Measurements from ENCODE around the gene PLIN5.

PLIN5 gene

DNA sequence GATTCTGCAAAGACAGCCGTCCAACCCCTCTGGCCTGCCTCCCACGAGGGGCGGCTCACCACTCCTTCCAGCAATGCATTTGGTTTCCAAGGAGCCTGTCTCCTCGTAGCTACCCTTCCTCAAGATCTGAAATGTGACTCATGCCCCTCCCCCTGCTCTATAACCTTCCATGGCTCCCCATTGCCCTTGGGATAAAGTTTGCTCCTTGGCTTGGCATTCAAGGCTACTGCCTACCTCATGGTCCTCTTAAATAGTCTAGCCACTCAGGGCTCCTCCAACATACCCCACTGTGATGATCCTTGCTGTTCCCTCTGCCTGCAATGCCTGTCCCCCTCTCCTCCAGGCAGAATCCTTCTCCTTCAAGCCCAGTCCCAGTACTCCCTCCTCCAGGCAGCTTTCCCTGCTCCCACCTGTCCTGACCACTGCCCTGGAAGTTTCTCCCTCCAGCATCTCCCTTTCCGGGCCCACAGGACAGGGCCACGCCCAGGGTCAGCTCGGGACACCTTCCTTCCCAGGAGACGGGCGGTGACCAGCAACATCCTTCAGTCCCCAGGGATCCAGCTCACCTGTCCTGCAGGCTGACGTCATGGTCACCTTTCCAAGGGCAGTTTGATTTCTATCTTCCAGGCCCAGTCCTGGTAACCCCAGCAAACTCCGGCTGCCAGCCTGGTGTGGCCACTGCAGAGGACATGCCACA lies 43.7 kb upstream of the PLIN5 start:
- Histone ChIP-seq H2AK5ac (ENCODE audit: low read length) (no peak overlapping the region), H3K4me1 (ENCODE audit: control insufficient read depth in 1 of 2, insufficient read depth in 2 of 2, low read length in 2 of 2) (peaks cover 9 to 11% of the 10 kb centered on the region in 2 experiments), H4K91ac (ENCODE audit: low read depth, low read length) (no peak overlapping the region), H3K27me3 (ENCODE audit: insufficient read depth, low read length) (peaks cover 27% of the 10 kb centered on the region), H2BK5ac (ENCODE audit: low read depth, low read length, poor library complexity) (no peak overlapping the region), H3K23ac (ENCODE audit: low read length) (no peak overlapping the region), H3K4me3 (ENCODE audit: low read depth, low read length) (no peak overlapping the region), H4K12ac (ENCODE audit: low read depth, low read length) (no peak overlapping the region), H3K27ac (ENCODE audit: low read depth, low read length) (no peak overlapping the region), H3K14ac (ENCODE audit: low read length) (no peak overlapping the region), H2BK120ac (ENCODE audit: insufficient read depth, low read length, poor library complexity) (no peak overlapping the region), H2BK12ac (ENCODE audit: low read length) (no peak overlapping the region), H3K4ac (ENCODE audit: low read depth, low read length) (no peak overlapping the region), H3K79me2 (ENCODE audit: control insufficient read depth, insufficient read depth, low read length, poor library complexity) (no peaks in the 10 kb centered on the region), H3K79me1 (ENCODE audit: low read length) (peaks cover 9% of the 10 kb centered on the region), H3K4me2 (ENCODE audit: low read length) (no peak overlapping the region), H4K8ac (ENCODE audit: low read depth, low read length) (no peak overlapping the region), H3K36me3 (ENCODE audit: control insufficient read depth in 1 of 2, insufficient read depth in 2 of 2, low read length in 2 of 2) (no peaks in the 10 kb centered on the region), H3K9ac (ENCODE audit: low read length) (no peak overlapping the region), H3K9me3 (ENCODE audit: insufficient read depth, low read depth, low read length) (no peaks in the 10 kb centered on the region), H3K18ac (ENCODE audit: low read length) (no peak overlapping the region), H2AFZ (ENCODE audit: insufficient read depth, low read length, poor library complexity) (no peak overlapping the region)
- no CpG with 5 or more reads among the region's 11 CpGs for WGBS (ENCODE audit: extremely low coverage, insufficient coverage, insufficient read length)
- peak in 1 of 2 donors; percentile 38 for DNase-seq

DNA sequence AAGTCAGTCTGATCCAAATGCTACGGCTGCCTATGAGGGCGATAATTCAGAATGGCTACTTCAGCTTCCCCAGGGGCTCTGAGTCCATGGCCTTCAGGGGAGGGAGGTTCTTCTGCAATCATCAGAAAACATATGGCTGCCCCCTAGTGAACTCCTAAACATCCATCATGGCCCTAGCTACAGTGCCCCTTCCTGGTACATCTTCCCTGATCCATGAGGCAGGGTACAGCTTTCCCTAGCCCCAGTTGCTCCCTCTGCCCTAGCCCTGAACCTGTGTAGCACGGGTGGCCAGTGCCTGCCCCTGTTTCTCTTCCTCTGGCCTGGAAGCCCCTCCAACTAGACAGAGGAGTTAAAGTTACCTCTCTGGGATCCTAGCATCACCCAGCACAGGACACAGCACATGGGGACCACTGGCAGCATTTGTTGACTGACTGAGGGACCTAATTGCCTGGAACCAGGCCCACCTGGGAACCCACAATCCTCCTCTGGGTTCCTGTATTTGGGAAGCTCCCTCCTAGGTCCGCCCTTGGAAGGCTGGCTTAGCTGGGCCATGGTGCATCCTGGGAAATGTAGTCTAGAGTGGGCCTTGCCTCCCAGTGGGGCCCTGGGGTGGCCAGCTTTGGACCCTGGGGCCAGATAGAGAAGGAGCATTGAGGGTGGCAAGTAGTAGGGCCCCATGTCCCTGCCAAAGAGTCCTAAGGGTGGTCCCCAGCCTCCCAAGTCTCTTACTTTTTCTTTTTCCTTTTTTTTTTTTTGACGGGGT lies 42.2 kb upstream of the PLIN5 start:
- H3K14ac ChIP-seq (ENCODE audit: low read length), result peak overlapping the region; percentile 11

DNA sequence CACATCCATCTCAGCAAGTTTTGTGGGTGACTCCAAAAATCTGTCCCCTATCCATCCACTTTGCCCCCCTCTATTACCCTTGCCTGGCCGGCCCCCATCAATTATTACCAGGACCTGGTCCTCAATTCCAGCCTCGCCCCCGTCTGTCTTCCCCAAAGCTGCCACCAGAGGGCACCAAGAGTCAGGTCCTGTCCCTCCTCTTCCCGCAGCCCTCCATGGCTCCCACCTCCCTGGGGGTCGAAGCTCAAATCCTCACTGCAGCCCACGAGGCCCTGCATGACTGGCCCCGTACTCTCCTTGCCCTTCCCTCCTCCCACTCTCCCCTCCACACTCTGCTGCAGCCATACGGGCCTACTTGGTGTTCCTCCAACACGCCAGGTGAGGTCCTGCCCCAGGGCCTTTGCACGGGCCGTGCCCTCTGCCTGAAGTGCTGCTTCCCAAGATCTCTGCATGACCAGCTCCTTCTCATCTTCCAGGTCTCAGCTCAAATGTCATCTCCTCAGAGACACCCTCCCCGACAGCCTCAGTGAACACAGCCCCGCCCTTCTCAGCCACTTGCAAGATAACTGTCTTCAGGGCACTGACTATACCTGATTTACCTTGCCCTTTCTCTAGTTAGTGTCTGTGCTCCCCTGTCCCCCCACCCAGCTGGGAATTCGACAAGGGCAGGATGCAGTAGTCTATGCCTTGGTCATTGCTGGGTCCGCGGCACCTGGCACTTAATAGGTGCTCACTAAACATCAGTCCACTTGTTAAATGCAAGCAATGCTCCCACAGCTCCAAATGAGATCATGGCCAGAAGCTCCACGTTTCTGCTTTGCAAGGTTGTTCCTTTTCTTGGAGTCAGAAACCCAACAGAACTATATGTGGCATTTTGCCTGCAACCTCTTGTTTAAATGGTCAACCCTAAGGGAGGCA lies 41.3 kb upstream of the PLIN5 start:
- DNase-seq, result peak; percentile 55 to 76
- Histone ChIP-seq H3K4ac (ENCODE audit: low read depth, low read length) (no peak overlapping the region), H4K8ac (ENCODE audit: low read depth, low read length) (no peak overlapping the region), H3K36me3 (ENCODE audit: control insufficient read depth in 1 of 2, insufficient read depth in 2 of 2, low read length in 2 of 2) (no peaks in the 10 kb centered on the region), H3K9me3 (ENCODE audit: insufficient read depth, low read depth, low read length) (no peaks in the 10 kb centered on the region), H3K18ac (ENCODE audit: low read length) (peak overlapping the region; percentile 47), H3K4me3 (ENCODE audit: low read depth, low read length) (no peak overlapping the region), H3K79me1 (ENCODE audit: low read length) (peaks cover 9% of the 10 kb centered on the region), H4K91ac (ENCODE audit: low read depth, low read length) (peak overlapping the region; percentile 67), H2AFZ (ENCODE audit: insufficient read depth, low read length, poor library complexity) (no peak overlapping the region), H3K4me1 (ENCODE audit: control insufficient read depth in 1 of 2, insufficient read depth in 2 of 2, low read length in 2 of 2) (peaks cover 9 to 11% of the 10 kb centered on the region in 2 experiments), H2BK120ac (ENCODE audit: insufficient read depth, low read length, poor library complexity) (peak overlapping the region; percentile 33), H3K9ac (ENCODE audit: low read length) (no peak overlapping the region), H2AK5ac (ENCODE audit: low read length) (no peak overlapping the region), H3K27ac (ENCODE audit: low read depth, low read length) (no peak overlapping the region), H3K23ac (ENCODE audit: low read length) (no peak overlapping the region), H2BK12ac (ENCODE audit: low read length) (no peak overlapping the region), H4K12ac (ENCODE audit: low read depth, low read length) (no peak overlapping the region), H3K4me2 (ENCODE audit: low read length) (no peak overlapping the region), H2BK5ac (ENCODE audit: low read depth, low read length, poor library complexity) (no peak overlapping the region), H3K14ac (ENCODE audit: low read length) (no peak overlapping the region), H3K27me3 (ENCODE audit: insufficient read depth, low read length) (peaks cover 21% of the 10 kb centered on the region), H3K79me2 (ENCODE audit: control insufficient read depth, insufficient read depth, low read length, poor library complexity) (no peaks in the 10 kb centered on the region)
- WGBS (ENCODE audit: extremely low coverage, insufficient coverage, insufficient read length), result no CpG with 5 or more reads among the region's 17 CpGs

More for the DNA sequence above, 42.2 kb upstream of the PLIN5 start:
- Histone ChIP-seq H4K8ac (ENCODE audit: low read depth, low read length) (peak overlapping the region; percentile 94), H4K91ac (ENCODE audit: low read depth, low read length) (peak overlapping the region; percentile 23), H3K4me2 (ENCODE audit: low read length) (no peak overlapping the region), H3K23ac (ENCODE audit: low read length) (no peak overlapping the region), H3K79me1 (ENCODE audit: low read length) (peaks cover 9% of the 10 kb centered on the region), H3K4me1 (ENCODE audit: control insufficient read depth in 1 of 2, insufficient read depth in 2 of 2, low read length in 2 of 2) (peaks cover 9 to 11% of the 10 kb centered on the region in 2 experiments), H3K79me2 (ENCODE audit: control insufficient read depth, insufficient read depth, low read length, poor library complexity) (no peaks in the 10 kb centered on the region), H3K9me3 (ENCODE audit: insufficient read depth, low read depth, low read length) (no peaks in the 10 kb centered on the region), H2BK12ac (ENCODE audit: low read length) (peak overlapping the region; percentile 19), H3K27ac (ENCODE audit: low read depth, low read length) (no peak overlapping the region), H2AFZ (ENCODE audit: insufficient read depth, low read length, poor library complexity) (peak overlapping the region; percentile 19), H3K36me3 (ENCODE audit: control insufficient read depth in 1 of 2, insufficient read depth in 2 of 2, low read length in 2 of 2) (no peaks in the 10 kb centered on the region), H3K27me3 (ENCODE audit: insufficient read depth, low read length) (peaks cover 26% of the 10 kb centered on the region), H2BK5ac (ENCODE audit: low read depth, low read length, poor library complexity) (no peak overlapping the region), H4K12ac (ENCODE audit: low read depth, low read length) (peak overlapping the region; percentile 19), H3K18ac (ENCODE audit: low read length) (peak overlapping the region; percentile 7), H3K9ac (ENCODE audit: low read length) (no peak overlapping the region), H2AK5ac (ENCODE audit: low read length) (peak overlapping the region; percentile 38), H2BK120ac (ENCODE audit: insufficient read depth, low read length, poor library complexity) (no peak overlapping the region), H3K4ac (ENCODE audit: low read depth, low read length) (no peak overlapping the region), H3K4me3 (ENCODE audit: low read depth, low read length) (no peak overlapping the region)
- DNase-seq, result no peak
- WGBS (ENCODE audit: extremely low coverage, insufficient coverage, insufficient read length), result no CpG with 5 or more reads among the region's 5 CpGs
